HCT116 (cell line): ENCODE measurements around the gene ATG9A. TPM values are rescaled to one million over a fixed set of nuclear protein-coding genes. Genes with fewer than 3 reads are reported as not detected.

Source experiments
- ATAC-seq: fragments of 200-7000 bp; cut with Tn5 transposase; 2 replicates; pipeline ENCODE4 v1.9.1; 2020; ENCODE audit warnings: mild to moderate bottlenecking, moderate library complexity
- BruUV-seq: library from RNA; stranded (reverse); fragments of 400-500 nt; replicated peaks from 2 replicates; lab custom pipeline; 2021; lab: Mats Ljungman, UMichigan
- CTCF ChIA-PET: fragments of 300-600 bp; sonication (Branson Sonifier 250); formaldehyde crosslinking; loops from one replicate; lab custom pipeline; 2021; ENCODE audit warnings: antibody characterized with exemption; lab: Charles Lee
- POLR2A ChIA-PET: fragments of 300-600, 350-600 bp; sonication (Branson Sonifier 250); formaldehyde crosslinking; loops from one replicate; lab custom pipeline; 2021; ENCODE audit warnings: antibody characterized with exemption; lab: Charles Lee
- RAD21 ChIA-PET, 2 experiments: fragments of 300-600 bp; sonication (Branson Sonifier 250); formaldehyde crosslinking; loops; one replicate each; lab custom pipeline; 2023; ENCODE audit warnings: low total read pairs in 2 of 2; ENCODE audit not compliant: uncharacterized antibody in 2 of 2, unreplicated experiment in 2 of 2, low non-redundant PET in 1 of 2; lab: Charles Lee
- DNase-seq: peaks from one replicate; pipeline ENCODE4 v3.0.0-alpha.2; 2010; ENCODE audit warnings: low read depth, low spot score
- H2AFZ ChIP-seq: fragments of 200-600 bp; shearing (Covaris generic), sonication (generic); 2 replicates; pipeline ENCODE4 v1.6.1; 2017; ENCODE audit warnings: low read depth, mixed run types, mixed read lengths, antibody characterized with exemption, low read length; ENCODE audit not compliant: poor library complexity, severe bottlenecking
- H3K27ac ChIP-seq: 2 replicates; pipeline ENCODE4 v1.5.1; 2012; ENCODE audit warnings: low read depth, low read length
- H3K27me3 ChIP-seq: fragments of 200-600 bp; sonication (generic); 2 replicates; pipeline ENCODE4 v1.6.1; 2016; ENCODE audit warnings: mixed run types, low read length, mixed read lengths; ENCODE audit not compliant: insufficient read depth
- H3K36me3 ChIP-seq, 2 experiments: fragments of 200-500 bp in 1 of 2; fragments of 200-600 bp in 1 of 2; sonication (Bioruptor generic) in 1 of 2; sonication (generic) in 1 of 2; 2 replicates each; pipeline versions ENCODE4 v1.5.1 to v1.6.1; 2014 to 2016; ENCODE audit warnings: low read length in 2 of 2, inconsistent platforms in 1 of 2, mixed read lengths in 1 of 2, mixed run types in 1 of 2; ENCODE audit not compliant: insufficient read depth in 2 of 2, control insufficient read depth in 1 of 2
- H3K4me1 ChIP-seq, 2 experiments: fragments of 200-600 bp in 1 of 2; sonication (generic) in 1 of 2; 2 replicates each; pipeline versions ENCODE4 v1.5.1 to v1.6.1; 2012 to 2017; ENCODE audit warnings: low read length in 2 of 2, inconsistent platforms in 1 of 2, mild to moderate bottlenecking in 1 of 2, mixed read lengths in 1 of 2, mixed run types in 1 of 2, moderate library complexity in 1 of 2; ENCODE audit not compliant: insufficient read depth in 2 of 2, control insufficient read depth in 1 of 2
- H3K4me2 ChIP-seq: fragments of 200-600 bp; sonication (generic); 2 replicates; pipeline ENCODE4 v1.6.1; 2017; ENCODE audit warnings: mixed run types, low read length, mixed read lengths
- H3K4me3 ChIP-seq, 2 experiments: fragments of 200-600 bp in 1 of 2; sonication (generic) in 1 of 2; replicated peaks in 1 of 2; 2 replicates each; pipeline ENCODE4 v1.5.1; 2011 to 2016; ENCODE audit warnings: low read length in 2 of 2, control low read depth in 1 of 2, low read depth in 1 of 2, mild to moderate bottlenecking in 1 of 2, mixed read lengths in 1 of 2, mixed run types in 1 of 2
- H3K79me2 ChIP-seq: fragments of 200-600 bp; sonication (generic); 2 replicates; pipeline ENCODE4 v1.6.1; 2017; ENCODE audit warnings: mild to moderate bottlenecking, mixed run types, low read length, moderate library complexity, mixed read lengths; ENCODE audit not compliant: insufficient read depth
- H3K9ac ChIP-seq: fragments of 200-600 bp; sonication (generic); 2 replicates; pipeline ENCODE4 v1.6.1; 2016; ENCODE audit warnings: low read length, mixed read lengths
- H3K9me2 ChIP-seq: fragments of 200-600 bp; sonication (generic), shearing (Covaris generic); 2 replicates; pipeline ENCODE4 v1.6.1; 2017; ENCODE audit warnings: mixed run types, mild to moderate bottlenecking, moderate library complexity; ENCODE audit not compliant: insufficient read depth
- H3K9me3 ChIP-seq, 2 experiments: fragments of 200-500 bp in 1 of 2; fragments of 200-600 bp in 1 of 2; sonication (Bioruptor generic) in 1 of 2; sonication (generic) in 1 of 2; 2 replicates each; pipeline ENCODE4 v1.6.1; 2014 to 2017; ENCODE audit warnings: low read length in 2 of 2, mixed read lengths in 2 of 2, inconsistent platforms in 1 of 2, low read depth in 1 of 2, mild to moderate bottlenecking in 1 of 2, mixed run types in 1 of 2, moderate library complexity in 1 of 2; ENCODE audit not compliant: control insufficient read depth in 1 of 2, insufficient read depth in 1 of 2
- H4K20me1 ChIP-seq: fragments of 200-600 bp; sonication (generic), shearing (Covaris generic); 2 replicates; pipeline ENCODE4 v1.6.1; 2017; ENCODE audit warnings: mixed run types, mild to moderate bottlenecking, moderate library complexity; ENCODE audit not compliant: insufficient read depth
- EGR1 ChIP-seq: IDR thresholded peaks from 2 replicates; pipeline ENCODE4 v1.6.1; 2012; ENCODE audit warnings: low read depth
- ELF1 ChIP-seq: IDR thresholded peaks from 2 replicates; pipeline ENCODE4 v1.6.1; 2012; ENCODE audit warnings: low read depth, borderline replicate concordance
- EZH2 ChIP-seq: fragments of 200-600 bp; sonication (generic); IDR thresholded peaks from 2 replicates; pipeline ENCODE4 v1.6.1; 2017; ENCODE audit warnings: antibody characterized with exemption, mixed run types
- FOSL1 ChIP-seq: IDR thresholded peaks from 2 replicates; pipeline ENCODE4 v1.6.1; 2012; ENCODE audit warnings: low read depth
- POLR2A ChIP-seq: IDR thresholded peaks from 2 replicates; pipeline ENCODE4 v1.7.0; 2011; ENCODE audit warnings: borderline replicate concordance; ENCODE audit not compliant: insufficient read depth, insufficient read length; ENCODE audit errors: extremely low read depth
- RAD21 ChIP-seq: IDR thresholded peaks from 2 replicates; pipeline ENCODE4 v1.6.1; 2012; ENCODE audit warnings: low read depth, mild to moderate bottlenecking
- SP1 ChIP-seq: IDR thresholded peaks from 2 replicates; pipeline ENCODE4 v1.6.1; 2012; ENCODE audit warnings: low read depth
- TCF7L2 ChIP-seq: IDR thresholded peaks from 2 replicates; pipeline ENCODE4 v1.7.0; 2011; ENCODE audit warnings: borderline replicate concordance, inconsistent platforms; ENCODE audit not compliant: insufficient read depth, insufficient read length; ENCODE audit errors: extremely low read depth
- intact Hi-C: fragments of 100-400 bp; cut with micrococcal nuclease; formaldehyde crosslinking; loops from 2 replicates; pipeline ENCODE4 v1.10.0; 2022
- total RNA-seq: library from RNA; stranded (reverse); gene quantifications from one replicate; pipeline ENCODE4 v1.2.1, GENCODE V29; 2021; ENCODE audit not compliant: unreplicated experiment

The ATG9A gene
- total RNA-seq, 1 experiment from 2014 or later = 51.8 TPM

- intact Hi-C loops = loop anchor here (2.0 to 10.0 kb wide), 3 partner anchors 31 to 359 kb away; partner anchors contain the start of genes DNPEP and ZFAND2B
- POLR2A ChIA-PET = interaction anchor here (0.8 to 1.4 kb wide), 4 partner anchors 17 to 41 kb away, joined by 3 to 5 read pairs (median 4); partner anchors contain the start of gene ZFAND2B
- peaks cover 4 to 10% of the 10 kb centered on the region in 2 experiments; a peak in 2 of 4 replicates for H3K36me3 ChIP-seq
- peaks cover 10 to 27% of the 10 kb centered on the region in 2 experiments for H3K4me1 ChIP-seq
- TF ChIP-seq SP1 = no peak
- no peak for TF ChIP-seq TCF7L2
- TF ChIP-seq EGR1 = no peak
- no peak for TF ChIP-seq POLR2A
- TF ChIP-seq ELF1 = no peak
- no peak for TF ChIP-seq RAD21
- TF ChIP-seq FOSL1 = no peak
- TF ChIP-seq EZH2 = no peak
- H3K9ac ChIP-seq = peak overlapping the region; percentile 85
- no peaks in the 10 kb centered on the region for H3K9me3 ChIP-seq
- no peaks in the 10 kb centered on the region for H3K9me2 ChIP-seq
- H3K27me3 ChIP-seq = no peaks in the 10 kb centered on the region
- peak overlapping the region; percentile 87 to 93 for H3K4me3 ChIP-seq
- ATAC-seq (peak; percentile 45), DNase-seq (no peak)
- H3K79me2 ChIP-seq = peaks cover 23% of the 10 kb centered on the region
- RAD21 ChIA-PET = interaction anchor here (0.7 to 1.6 kb wide), 4 partner anchors 18 to 119 kb away, joined by 3 to 5 read pairs (median 3); no protein-coding TSS in a partner anchor
- peak overlapping the region; percentile 98 for H3K4me2 ChIP-seq
- peak overlapping the region; percentile 97 for H3K27ac ChIP-seq
- no peaks in the 10 kb centered on the region for H4K20me1 ChIP-seq
- peak overlapping the region; percentile 35 for H2AFZ ChIP-seq
- CTCF ChIA-PET = interaction anchor here (0.6 to 1.9 kb wide), 6 partner anchors 10 to 174 kb away, joined by 3 to 16 read pairs (median 4); no protein-coding TSS in a partner anchor
- no TSS peak for BruUV-seq
These were observed 53.3 kb downstream of the ATG9A start for GRCh38 chr2:219175928-219176817.
